Adrenal gland (tissue), 5 donors: ENCODE data around the gene ZNF85.

ENCODE experiments used
- CTCF ChIP-seq, 6 experiments: fragments of 450-650 bp in 4 of 6; fragments of 200-600 bp in 2 of 6; sonication (generic) in 1 of 6; IDR thresholded peaks; 1 replicate in 5 of 6; 2 replicates in 1 of 6; pipeline versions ENCODE4 v1.5.1 to v1.8.0; 2016 to 2021; ENCODE audit warnings: antibody characterized with exemption in 6 of 6, mild to moderate bottlenecking in 2 of 6, moderate library complexity in 1 of 6
- POLR2A ChIP-seq, 2 donors: fragments of 450-650 bp; IDR thresholded peaks; one replicate each; pipeline ENCODE4 v1.6.1; 2017; ENCODE audit warnings: antibody characterized with exemption in 2 of 2, mild to moderate bottlenecking in 2 of 2, moderate library complexity in 1 of 2
- donor health status: DM: no; HTN: no; CAD: no.

- TF ChIP-seq POLR2A (IDR thresholded peaks at IDR 0.05), result no peak
- TF ChIP-seq CTCF (IDR thresholded peaks at IDR 0.05), result no peak
These were observed 46.4 kb downstream of the ZNF85 start for GRCh38 chr19:20969498-20969897.
